Measurements from ENCODE around the gene RNU6-1.

DNA sequence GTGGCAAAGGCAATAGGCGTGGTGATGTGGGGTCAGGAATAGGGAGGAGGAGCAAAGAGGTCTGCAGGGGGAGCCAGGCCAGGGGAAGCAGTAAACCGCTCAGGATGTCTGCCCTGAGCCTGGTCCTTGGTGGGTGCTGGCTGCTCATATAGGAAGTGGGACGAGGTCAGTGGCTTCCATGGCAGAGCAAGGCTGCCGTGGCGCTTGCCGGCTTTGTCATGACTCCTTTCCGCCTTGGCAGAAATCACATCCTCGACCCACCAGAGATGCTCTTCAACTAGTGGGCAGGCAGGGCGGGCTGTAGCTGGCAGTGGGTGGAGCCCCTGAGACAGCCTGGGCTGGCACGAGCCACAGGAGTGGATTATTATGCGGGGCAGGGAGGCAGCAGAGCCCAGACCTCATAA lies 27.6 kb downstream of the RNU6-1 start:
- TF ChIP-seq POLR2A (IDR thresholded peaks at IDR 0.05), result no peak
- TF ChIP-seq, protein P1, sequence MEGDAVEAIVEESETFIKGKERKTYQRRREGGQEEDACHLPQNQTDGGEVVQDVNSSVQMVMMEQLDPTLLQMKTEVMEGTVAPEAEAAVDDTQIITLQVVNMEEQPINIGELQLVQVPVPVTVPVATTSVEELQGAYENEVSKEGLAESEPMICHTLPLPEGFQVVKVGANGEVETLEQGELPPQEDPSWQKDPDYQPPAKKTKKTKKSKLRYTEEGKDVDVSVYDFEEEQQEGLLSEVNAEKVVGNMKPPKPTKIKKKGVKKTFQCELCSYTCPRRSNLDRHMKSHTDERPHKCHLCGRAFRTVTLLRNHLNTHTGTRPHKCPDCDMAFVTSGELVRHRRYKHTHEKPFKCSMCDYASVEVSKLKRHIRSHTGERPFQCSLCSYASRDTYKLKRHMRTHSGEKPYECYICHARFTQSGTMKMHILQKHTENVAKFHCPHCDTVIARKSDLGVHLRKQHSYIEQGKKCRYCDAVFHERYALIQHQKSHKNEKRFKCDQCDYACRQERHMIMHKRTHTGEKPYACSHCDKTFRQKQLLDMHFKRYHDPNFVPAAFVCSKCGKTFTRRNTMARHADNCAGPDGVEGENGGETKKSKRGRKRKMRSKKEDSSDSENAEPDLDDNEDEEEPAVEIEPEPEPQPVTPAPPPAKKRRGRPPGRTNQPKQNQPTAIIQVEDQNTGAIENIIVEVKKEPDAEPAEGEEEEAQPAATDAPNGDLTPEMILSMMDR (IDR thresholded peaks at IDR 0.05 in 8 of 11, conservative IDR thresholded peaks at IDR 0.05 in 3 of 11), result no peak
- peak; percentile 44 to 70 (median 66) for TF ChIP-seq POLR2AphosphoS5 (IDR thresholded peaks at IDR 0.05)
